GM12878 (cell line): ENCODE results near the gene NPC2. TPM values are rescaled to one million over a fixed set of nuclear protein-coding genes. Genes with fewer than 3 reads are reported as not detected.
A peak's percentile ranks its signal among the peaks of the same experiment; 100 is the strongest.

Source experiments
- ATAC-seq: fragments of 200-7000 bp; cut with Tn5 transposase; 3 replicates; pipeline ENCODE4 v1.9.1; 2020; ENCODE audit warnings: mild to moderate bottlenecking, moderate library complexity
- BruUV-seq: library from RNA; stranded (reverse); fragments of 400-500 nt; replicated peaks from 2 replicates; lab custom pipeline; 2021; lab: Mats Ljungman, UMichigan
- CTCF ChIA-PET: fragments of 300-600 bp; sonication (Branson Sonifier 250); formaldehyde crosslinking; extraction: SDS; loops from one replicate; lab custom pipeline; 2021; ENCODE audit warnings: inconsistent platforms; lab: Yijun Ruan, JAX
- POLR2A ChIA-PET: fragments of 350-600 bp; formaldehyde crosslinking; extraction: SDS; loops from one replicate; lab custom pipeline; 2021; ENCODE audit warnings: inconsistent platforms; lab: Charles Lee
- RAD21 ChIA-PET: fragments of 300-600 bp; sonication (Branson Sonifier 250); formaldehyde crosslinking; loops from one replicate; lab custom pipeline; 2023; ENCODE audit warnings: antibody characterized with exemption; ENCODE audit not compliant: unreplicated experiment; lab: Charles Lee
- SMC1A ChIA-PET: fragments of 300-600 bp; sonication (Branson Sonifier 250); formaldehyde crosslinking; loops from one replicate; lab custom pipeline; 2023; ENCODE audit not compliant: unreplicated experiment, uncharacterized antibody; lab: Charles Lee
- DNase-seq: peaks from one replicate; pipeline ENCODE4 v3.0.0-alpha.2; 2011; ENCODE audit warnings: low read depth, low spot score
- FAIRE-seq: peaks from 3 replicates; lab custom pipeline; 2011; peaks lifted over from hg19 to GRCh38; lab: Jason Lieb, UNC
- H2AFZ ChIP-seq: 2 replicates; pipeline ENCODE4 v1.6.0; 2011; ENCODE audit warnings: low read depth, low read length, control low read depth; ENCODE audit not compliant: control insufficient read depth
- H3K27ac ChIP-seq: 2 replicates; pipeline ENCODE4 v1.5.1; 2011; ENCODE audit warnings: control low read depth; ENCODE audit not compliant: control insufficient read depth, insufficient read depth
- H3K27me3 ChIP-seq, 2 experiments: replicated peaks in 1 of 2; 2 replicates each; pipeline versions ENCODE4 v1.6.0 to v1.6.1; 2011; ENCODE audit warnings: low read length in 1 of 2; ENCODE audit not compliant: control insufficient read depth in 2 of 2, insufficient read depth in 2 of 2
- H3K36me3 ChIP-seq, 2 experiments: 2 replicates each; pipeline ENCODE4 v1.5.1; 2011; ENCODE audit warnings: low read length in 1 of 2; ENCODE audit not compliant: control insufficient read depth in 2 of 2, insufficient read depth in 2 of 2
- H3K4me1 ChIP-seq: 2 replicates; pipeline ENCODE4 v1.6.1; 2011; ENCODE audit warnings: mild to moderate bottlenecking, low read length, moderate library complexity, mixed read lengths; ENCODE audit not compliant: control insufficient read depth, insufficient read depth
- H3K4me2 ChIP-seq: 2 replicates; pipeline ENCODE4 v1.6.0; 2011; ENCODE audit warnings: control low read depth; ENCODE audit not compliant: control insufficient read depth, insufficient read depth
- H3K4me3 ChIP-seq: fragments of 200-600 bp; sonication (generic); 2 replicates; pipeline ENCODE4 v1.5.1; 2016
- H3K79me2 ChIP-seq: 2 replicates; pipeline ENCODE4 v1.6.0; 2011; ENCODE audit warnings: low read length; ENCODE audit not compliant: control insufficient read depth, insufficient read depth
- H3K9ac ChIP-seq: 2 replicates; pipeline ENCODE4 v1.8.0; 2011; ENCODE audit warnings: low read length, control low read depth, mixed read lengths; ENCODE audit not compliant: control insufficient read depth, insufficient read depth
- H3K9me3 ChIP-seq: replicated peaks from 3 replicates; pipeline ENCODE4 v1.5.1; 2011; ENCODE audit warnings: mild to moderate bottlenecking, low read length; ENCODE audit not compliant: control insufficient read depth, insufficient read depth
- H4K20me1 ChIP-seq: 2 replicates; pipeline ENCODE4 v1.6.0; 2011; ENCODE audit not compliant: control insufficient read depth, insufficient read depth
- BMI1 ChIP-seq: fragments of 450-650 bp; IDR thresholded peaks from 2 replicates; pipeline ENCODE4 v1.6.1; 2016; ENCODE audit warnings: mild to moderate bottlenecking, moderate library complexity, borderline replicate concordance
- ESRRA ChIP-seq: IDR thresholded peaks from 2 replicates; pipeline ENCODE4 v1.6.1; 2012; ENCODE audit warnings: mild to moderate bottlenecking, low read length, improper control_type of control experiment
- FOS ChIP-seq: IDR thresholded peaks from 3 replicates; pipeline ENCODE4 v1.6.1; 2011; ENCODE audit warnings: borderline replicate concordance; ENCODE audit not compliant: insufficient read length; ENCODE audit errors: extremely low read depth
- JUND ChIP-seq: IDR thresholded peaks from 2 replicates; pipeline ENCODE4 v1.6.1; 2012; ENCODE audit warnings: low read depth, mild to moderate bottlenecking, low read length, improper control_type of control experiment, moderate library complexity
- PAX5 ChIP-seq: IDR thresholded peaks from 2 replicates; pipeline ENCODE4 v1.6.1; 2011; ENCODE audit warnings: low read depth, low read length, borderline replicate concordance
- RAD21 ChIP-seq: IDR thresholded peaks from 2 replicates; pipeline ENCODE4 v1.6.1; 2011; ENCODE audit warnings: mild to moderate bottlenecking, low read depth, low read length, moderate library complexity; ENCODE audit not compliant: insufficient read depth
- SMC3 ChIP-seq: IDR thresholded peaks from 2 replicates; pipeline ENCODE4 v1.6.1; 2011; ENCODE audit warnings: low read length, improper control_type of control experiment, borderline replicate concordance
- SREBF1 ChIP-seq: IDR thresholded peaks from 2 replicates; pipeline ENCODE4 v1.6.1; 2012; ENCODE audit warnings: mild to moderate bottlenecking, low read length
- ZSCAN29 ChIP-seq: fragments of 450-650 bp; IDR thresholded peaks from 2 replicates; pipeline ENCODE4 v1.6.1; 2017; ENCODE audit warnings: mild to moderate bottlenecking, moderate library complexity
- WGBS: methylation state at CpG from one replicate; pipeline ENCODE4 v1.1.6; 2016; ENCODE audit warnings: low lambda C conversion rate; ENCODE audit not compliant: insufficient replicate concordance, insufficient coverage; ENCODE audit errors: missing lambda C conversion rate; 5-methylcytosine and 5-hydroxymethylcytosine counted together
- in situ Hi-C: fragments of 300-500 bp; cut with MboI; formaldehyde crosslinking; loops from 9 replicates; pipeline ENCODE4 v1.14.3; 2018; ENCODE audit warnings: mixed read lengths
- intact Hi-C: fragments of 100-400 bp; cut with micrococcal nuclease; formaldehyde crosslinking; loops from one replicate; pipeline ENCODE4 v1.14.2; 2022; ENCODE audit not compliant: unreplicated experiment
- polyA plus RNA-seq, 11 experiments: library from polyadenylated mRNA; depleted of rRNA in 4 of 11; unstranded in 6 of 11; stranded (reverse) in 5 of 11; fragments of >200 nt; fragmentation: Nextera tagmentation in 4 of 11; fragmentation: Illumina TruSeq in 1 of 11; extraction: Ambion mirVana in 4 of 11; extraction: Trizol in 1 of 11; gene quantifications; 1 replicate in 1 of 11; 2 replicates in 10 of 11; pipeline versions ENCODE4 v1.2.1 to v1.2.3, GENCODE V29; 2011 to 2016; ENCODE audit warnings: inconsistent platforms in 2 of 11, missing spikeins in 2 of 11, low read depth in 1 of 11
- total RNA-seq, 4 experiments: library from RNA; depleted of rRNA in 3 of 4; stranded (reverse); fragments of >200 nt in 3 of 4; fragmentation: Illumina TruSeq in 1 of 4; extraction: Trizol in 1 of 4; gene quantifications; 2 replicates each; pipeline versions ENCODE4 v1.2.1 to v1.2.3, GENCODE V29; 2013 to 2021
- TF ChIP-seq, protein P1 (sequence below): IDR thresholded peaks from 2 replicates; pipeline ENCODE4 v1.6.1; 2011; ENCODE audit warnings: low read depth, mild to moderate bottlenecking, low read length, moderate library complexity, borderline replicate concordance; ENCODE audit errors: extremely low read depth
- TF ChIP-seq, protein P2 (sequence below): fragments of 450-650 bp; IDR thresholded peaks from 2 replicates; pipeline ENCODE4 v1.6.1; 2017; ENCODE audit warnings: mild to moderate bottlenecking, low read depth, inconsistent platforms; ENCODE audit not compliant: poor library complexity, severe bottlenecking

The NPC2 gene
- total and polyA plus RNA-seq, 10 of the 15 experiments (the other 5 are each of a cell fraction or from before 2014, with no cell fraction given), result 29.5 to 109 (median 59.1) TPM

DNA sequence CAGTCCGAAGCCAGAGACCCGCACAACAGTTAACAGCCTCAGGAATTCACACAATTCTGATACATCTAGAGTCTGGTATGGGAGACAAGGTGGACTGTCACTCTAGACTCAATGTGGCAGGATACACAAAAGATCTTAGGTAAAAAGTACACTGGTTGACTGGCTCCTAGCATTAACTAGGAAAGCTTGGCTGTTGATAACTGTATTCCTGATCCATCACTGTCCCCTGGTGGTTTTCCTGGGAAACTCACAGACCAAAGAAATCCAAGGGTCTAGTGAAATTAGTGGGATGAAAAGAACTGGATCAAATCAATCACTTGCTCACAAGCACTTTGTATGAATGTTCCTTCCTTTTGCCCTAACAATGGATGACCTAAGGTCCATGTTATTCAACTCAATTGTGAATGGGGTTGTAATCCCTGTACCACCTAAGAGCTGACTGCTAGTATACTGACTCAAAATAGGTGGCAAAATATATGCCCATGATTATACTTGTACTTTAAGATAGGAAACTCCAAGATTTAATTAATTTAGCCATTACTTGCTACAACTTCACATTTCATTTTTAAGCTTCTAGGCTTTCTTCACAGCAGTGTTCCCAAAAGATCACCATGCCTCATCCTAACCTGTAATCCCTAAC is 14.0 kb downstream of the NPC2 start (continued):
- TF ChIP-seq PAX5, result no peak
- no peak for TF ChIP-seq FOS
- TF ChIP-seq JUND, result no peak
- TF ChIP-seq SREBF1, result no peak
- peak; percentile 28; the same call in 1 of the 2 replicates for TF ChIP-seq SMC3
- peak; percentile 47 for TF ChIP-seq RAD21
- TF ChIP-seq, protein P1, sequence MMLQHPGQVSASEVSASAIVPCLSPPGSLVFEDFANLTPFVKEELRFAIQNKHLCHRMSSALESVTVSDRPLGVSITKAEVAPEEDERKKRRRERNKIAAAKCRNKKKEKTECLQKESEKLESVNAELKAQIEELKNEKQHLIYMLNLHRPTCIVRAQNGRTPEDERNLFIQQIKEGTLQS, result no peak
- no peak for TF ChIP-seq ZSCAN29

DNA sequence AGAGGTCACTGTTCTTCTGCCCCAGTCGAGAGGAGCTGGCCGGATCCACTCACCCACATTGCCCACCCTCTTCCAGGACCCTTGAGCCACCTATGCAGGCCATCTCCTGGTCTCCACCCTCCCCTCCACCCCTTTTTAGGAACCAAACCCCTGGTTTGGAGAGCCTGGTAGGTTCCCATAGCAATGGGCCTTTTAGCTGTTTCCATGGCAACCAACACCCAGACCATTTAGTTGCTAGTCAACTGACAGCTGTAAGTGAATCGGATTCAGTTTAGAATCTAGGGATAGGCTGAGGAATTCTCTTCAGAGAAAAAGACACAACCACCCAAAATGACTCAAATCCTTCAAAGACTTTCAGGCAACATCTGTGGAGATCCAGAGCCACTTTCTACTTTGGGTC is 16.5 kb downstream of the NPC2 start:
- Histone ChIP-seq H3K9me3 (no peaks in the 10 kb centered on the region), H3K9ac (no peak overlapping the region), H3K79me2 (no peaks in the 10 kb centered on the region), H3K27ac (no peak overlapping the region), H3K4me3 (no peak overlapping the region), H4K20me1 (no peaks in the 10 kb centered on the region), H3K4me1 (no peaks in the 10 kb centered on the region), H3K27me3 (no peaks in the 10 kb centered on the region), H2AFZ (no peak overlapping the region), H3K36me3 (no peaks in the 10 kb centered on the region; a peak in 1 of 4 replicates), H3K4me2 (no peak overlapping the region)
- ChIA-PET POLR2A (no interaction called here), RAD21 (no interaction called here), CTCF (no interaction called here), SMC1A (no interaction called here)
- DNase-seq (no peak), ATAC-seq (no peak), FAIRE-seq (no peak)
- in situ Hi-C loops, result no loop called here
- WGBS, result 95% methylated on average over 3 of the region's 3 CpGs
- BruUV-seq, result no TSS peak
- intact Hi-C loops, result no loop called here
- TF ChIP-seq ESRRA, result no peak
- TF ChIP-seq, protein P2, sequence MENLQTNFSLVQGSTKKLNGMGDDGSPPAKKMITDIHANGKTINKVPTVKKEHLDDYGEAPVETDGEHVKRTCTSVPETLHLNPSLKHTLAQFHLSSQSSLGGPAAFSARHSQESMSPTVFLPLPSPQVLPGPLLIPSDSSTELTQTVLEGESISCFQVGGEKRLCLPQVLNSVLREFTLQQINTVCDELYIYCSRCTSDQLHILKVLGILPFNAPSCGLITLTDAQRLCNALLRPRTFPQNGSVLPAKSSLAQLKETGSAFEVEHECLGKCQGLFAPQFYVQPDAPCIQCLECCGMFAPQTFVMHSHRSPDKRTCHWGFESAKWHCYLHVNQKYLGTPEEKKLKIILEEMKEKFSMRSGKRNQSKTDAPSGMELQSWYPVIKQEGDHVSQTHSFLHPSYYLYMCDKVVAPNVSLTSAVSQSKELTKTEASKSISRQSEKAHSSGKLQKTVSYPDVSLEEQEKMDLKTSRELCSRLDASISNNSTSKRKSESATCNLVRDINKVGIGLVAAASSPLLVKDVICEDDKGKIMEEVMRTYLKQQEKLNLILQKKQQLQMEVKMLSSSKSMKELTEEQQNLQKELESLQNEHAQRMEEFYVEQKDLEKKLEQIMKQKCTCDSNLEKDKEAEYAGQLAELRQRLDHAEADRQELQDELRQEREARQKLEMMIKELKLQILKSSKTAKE, result no peak
- peak; percentile 42; the same call in 1 of the 2 replicates for TF ChIP-seq BMI1
